Esophagus muscularis mucosa (tissue), 4 donors: ENCODE results near the gene IKZF2. TPM values are rescaled to one million over a fixed set of nuclear protein-coding genes. Genes with fewer than 3 reads are reported as not detected.

Source experiments
- DNase-seq: peaks from one replicate; pipeline ENCODE4 v3.0.0-alpha.2; 2017; ENCODE audit errors: extremely low spot score
- H3K27ac ChIP-seq, 4 donors: fragments of 200-600 bp; sonication (generic); replicated peaks in 1 of 4; 1 replicate in 3 of 4; 2 replicates in 1 of 4; pipeline ENCODE4 v1.5.1; 2016 to 2019; ENCODE audit warnings: mild to moderate bottlenecking in 1 of 4
- H3K27me3 ChIP-seq, 4 donors: fragments of 200-600 bp; sonication (generic); one replicate each; pipeline versions ENCODE4 v1.5.1 to v1.6.0; 2016 to 2019
- H3K36me3 ChIP-seq, 4 donors: fragments of 200-600 bp; sonication (generic); one replicate each; pipeline ENCODE4 v1.5.1; 2016 to 2019
- H3K4me1 ChIP-seq, 4 donors: fragments of 200-600 bp; sonication (generic); one replicate each; pipeline ENCODE4 v1.5.1; 2016 to 2019
- H3K4me3 ChIP-seq, 4 donors: fragments of 200-600 bp; sonication (generic); 1 replicate in 2 of 4; 2 replicates in 2 of 4; pipeline ENCODE4 v1.5.1; 2016 to 2019; ENCODE audit warnings: mild to moderate bottlenecking in 4 of 4, moderate library complexity in 1 of 4
- H3K9me3 ChIP-seq, 4 donors: fragments of 200-600 bp; sonication (generic); 1 replicate in 3 of 4; 2 replicates in 1 of 4; pipeline ENCODE4 v1.5.1; 2016 to 2019
- CTCF ChIP-seq, 3 experiments: fragments of 200-600 bp in 2 of 3; fragments of 450-650 bp in 1 of 3; sonication (generic) in 2 of 3; IDR thresholded peaks; one replicate each; pipeline ENCODE4 v1.5.1; 2017 to 2019; ENCODE audit warnings: antibody characterized with exemption in 3 of 3, mild to moderate bottlenecking in 2 of 3, moderate library complexity in 1 of 3
- EP300 ChIP-seq: sonication (generic); formaldehyde crosslinking; IDR thresholded peaks from one replicate; pipeline ENCODE4 v1.6.1; 2017; ENCODE audit warnings: antibody characterized with exemption
- POLR2A ChIP-seq: fragments of 450-650 bp; IDR thresholded peaks from one replicate; pipeline ENCODE4 v1.6.1; 2017; ENCODE audit warnings: antibody characterized with exemption, moderate library complexity, mild to moderate bottlenecking, low read depth
- POLR2AphosphoS5 ChIP-seq, 2 donors: sonication (generic); formaldehyde crosslinking; IDR thresholded peaks; one replicate each; pipeline ENCODE4 v1.6.1; 2017; ENCODE audit warnings: antibody characterized with exemption in 2 of 2
- WGBS: methylation state at CpG from one replicate; pipeline ENCODE4 v1.1.5; 2018; 5-methylcytosine and 5-hydroxymethylcytosine counted together
- intact Hi-C: fragments of 100-400 bp; cut with DNase I; formaldehyde crosslinking; loops from one replicate; pipeline ENCODE4 v1.15.1; 2023
- total RNA-seq, 4 donors: library from RNA; depleted of rRNA; stranded (reverse); fragments of >200 nt; gene quantifications; one replicate each; pipeline versions ENCODE4 v1.1.0 to v1.2.1, GENCODE V29; 2016

The IKZF2 gene
- total RNA-seq, 4 donors from 2014 or later, result 6.5 to 11.2 (median 8.8) TPM

DNA sequence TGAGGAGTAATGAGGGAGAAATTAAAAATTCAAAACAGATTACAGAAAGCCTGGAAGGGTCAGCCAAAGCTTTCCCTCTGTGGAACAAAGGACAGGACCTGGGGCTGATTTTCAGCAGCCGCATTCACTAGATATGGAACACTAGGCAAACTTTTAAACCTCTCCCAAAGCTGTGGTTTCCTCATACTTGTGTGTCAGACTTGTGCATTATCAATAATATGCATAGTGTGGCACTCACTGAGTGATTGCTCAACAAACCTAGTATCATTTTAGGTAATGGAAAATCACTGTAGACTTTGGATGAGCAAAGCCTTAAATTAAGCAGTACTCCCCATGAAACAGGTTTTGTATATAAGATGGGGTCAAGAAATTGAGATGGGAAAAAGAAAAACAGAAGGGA, 26.3 kb upstream of the IKZF2 start:
- intact Hi-C loops, result no loop called here
- Histone ChIP-seq H3K4me3 (no peak overlapping the region), H3K36me3 (no peaks in the 10 kb centered on the region), H3K27ac (no peak overlapping the region), H3K27me3 (no peaks in the 10 kb centered on the region), H3K4me1 (no peaks in the 10 kb centered on the region), H3K9me3 (no peaks in the 10 kb centered on the region)
- WGBS, result 94% methylated on average over 1 of the region's 1 CpG
- no peak for TF ChIP-seq CTCF (IDR thresholded peaks at IDR 0.05)
- no peak for TF ChIP-seq EP300
- no peak for TF ChIP-seq POLR2A
- TF ChIP-seq POLR2AphosphoS5 (IDR thresholded peaks at IDR 0.05), result no peak
- no peak for DNase-seq

DNA sequence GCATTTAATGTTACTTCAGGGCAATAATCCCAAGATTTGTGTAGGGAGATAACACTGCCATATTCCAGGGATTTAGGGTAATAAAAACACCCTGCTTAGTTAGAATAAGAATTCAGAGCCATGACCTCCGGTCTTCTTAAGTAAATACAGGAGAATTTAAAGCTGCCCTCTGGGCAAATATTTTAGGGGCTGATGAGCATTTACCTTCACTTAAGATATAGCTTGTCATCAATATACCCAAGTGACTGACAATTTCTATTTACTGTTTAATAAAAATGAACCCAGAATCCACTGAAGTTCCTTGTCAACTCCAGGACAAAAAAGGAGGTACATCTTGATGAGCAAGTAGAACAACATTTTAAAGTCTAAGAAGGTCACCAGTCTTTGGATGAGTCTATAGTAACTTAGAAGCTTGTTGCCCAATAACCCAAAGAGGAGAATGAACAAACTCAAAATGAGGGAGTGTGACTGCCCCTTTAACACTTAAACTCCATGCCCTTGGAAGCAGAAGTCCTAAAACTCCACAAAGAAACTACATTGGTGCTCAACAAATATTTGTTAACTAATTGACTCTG, 24.3 kb upstream of the IKZF2 start:
- DNase-seq, result no peak
- TF ChIP-seq POLR2AphosphoS5 (IDR thresholded peaks at IDR 0.05), result no peak
- no peak for TF ChIP-seq POLR2A
- TF ChIP-seq CTCF (IDR thresholded peaks at IDR 0.05), result no peak
- no peak for TF ChIP-seq EP300
- H3K4me3 ChIP-seq, result no peak overlapping the region
- H3K27ac ChIP-seq, result no peak overlapping the region
- no peaks in the 10 kb centered on the region for H3K36me3 ChIP-seq
- no peaks in the 10 kb centered on the region for H3K4me1 ChIP-seq
- intact Hi-C loops, result no loop called here
- H3K27me3 ChIP-seq, result no peaks in the 10 kb centered on the region
- WGBS, result 100% methylated on average over 1 of the region's 1 CpG
- no peaks in the 10 kb centered on the region for H3K9me3 ChIP-seq

DNA sequence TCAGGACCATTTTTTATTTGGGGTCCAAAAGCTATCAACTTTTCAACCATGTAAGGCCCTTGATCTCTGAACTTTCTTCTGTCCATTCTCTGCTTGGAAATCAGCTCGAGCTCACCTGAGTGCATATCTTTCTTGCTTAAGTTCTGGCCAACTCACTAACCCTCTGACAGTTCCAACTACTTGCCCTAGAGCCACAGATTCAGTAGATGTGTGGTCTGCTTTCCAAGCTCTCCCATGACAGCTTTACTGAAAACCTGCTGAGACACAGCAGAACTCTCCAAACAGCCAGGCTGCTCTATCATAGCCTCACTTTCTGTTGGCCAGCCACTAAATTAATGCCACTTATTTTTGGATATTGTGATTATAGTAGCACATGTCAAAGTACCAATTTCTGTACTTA, 21.2 kb upstream of the IKZF2 start:
- Histone ChIP-seq H3K27me3 (no peaks in the 10 kb centered on the region), H3K36me3 (no peaks in the 10 kb centered on the region), H3K4me3 (no peak overlapping the region), H3K9me3 (no peaks in the 10 kb centered on the region), H3K4me1 (no peaks in the 10 kb centered on the region), H3K27ac (no peak overlapping the region)
- TF ChIP-seq CTCF (IDR thresholded peaks at IDR 0.05) (no peak), POLR2A (no peak), EP300 (no peak), POLR2AphosphoS5 (IDR thresholded peaks at IDR 0.05) (no peak)
- no peak for DNase-seq
- intact Hi-C loops, result no loop called here
- WGBS, result 68% methylated on average over 1 of the region's 1 CpG

DNA sequence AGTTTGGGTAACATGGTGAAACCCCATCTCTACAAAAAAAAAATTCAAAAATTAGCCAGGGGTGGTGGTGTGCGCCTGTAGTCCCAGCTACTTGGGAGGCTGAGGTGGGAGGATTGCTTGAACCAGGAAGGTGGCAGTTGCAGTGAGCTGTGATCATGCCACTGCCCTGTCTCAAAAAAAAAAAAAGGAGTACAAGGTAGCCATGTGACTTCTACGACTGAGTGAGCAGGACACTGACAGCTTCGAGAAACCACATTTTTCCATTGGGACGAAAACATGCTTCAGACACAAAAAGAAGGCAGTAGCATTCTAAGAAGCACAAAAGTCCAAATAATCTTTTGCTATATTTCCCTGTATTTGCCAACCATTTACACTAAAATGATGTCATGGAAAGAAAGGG, 19.7 kb upstream of the IKZF2 start:
- H3K27me3 ChIP-seq, result no peaks in the 10 kb centered on the region
- no peak for DNase-seq
- H3K36me3 ChIP-seq, result no peaks in the 10 kb centered on the region
- 92% methylated on average over 4 of the region's 4 CpGs for WGBS
- TF ChIP-seq POLR2AphosphoS5 (IDR thresholded peaks at IDR 0.05) (no peak), CTCF (IDR thresholded peaks at IDR 0.05) (no peak), POLR2A (no peak), EP300 (no peak)
- no peak overlapping the region for H3K27ac ChIP-seq
- no peaks in the 10 kb centered on the region for H3K9me3 ChIP-seq
- no peak overlapping the region for H3K4me3 ChIP-seq
- H3K4me1 ChIP-seq, result peaks cover 0 to 3% (median 0%) of the 10 kb centered on the region in 4 donors
- intact Hi-C loops, result no loop called here
